Stomach (tissue), 9 donors: ENCODE measurements around the gene KCNAB1. TPM values are rescaled to one million over a fixed set of nuclear protein-coding genes. Genes with fewer than 3 reads are reported as not detected.
"Not testable (repeated sequence)": the region's sequence is repeated elsewhere in the genome, so short reads cannot be mapped to it uniquely, and the experiment has no call there.

Source experiments
- DNase-seq, 2 donors: peaks; one replicate each; pipeline versions ENCODE4 v3.0.0 to v3.0.0-alpha.2; 2013 to 2019
- H3K27ac ChIP-seq, 5 donors: fragments of 200-600 bp in 4 of 5; sonication (generic) in 4 of 5; one replicate each; pipeline ENCODE4 v1.5.1; 2013 to 2019; ENCODE audit warnings: mild to moderate bottlenecking in 1 of 5, moderate library complexity in 1 of 5
- H3K27me3 ChIP-seq, 3 donors: fragments of 200-600 bp; sonication (generic); one replicate each; pipeline ENCODE4 v1.5.1; 2017 to 2019; ENCODE audit warnings: mixed run types in 1 of 3
- H3K36me3 ChIP-seq, 4 donors: fragments of 200-600 bp; sonication (generic); 1 replicate in 3 of 4; 2 replicates in 1 of 4; pipeline ENCODE4 v1.5.1; 2016 to 2019
- H3K4me1 ChIP-seq, 4 donors: fragments of 200-600 bp; sonication (generic); one replicate each; pipeline ENCODE4 v1.5.1; 2016 to 2019
- H3K4me3 ChIP-seq, 4 donors: fragments of 200-600 bp; sonication (generic) in 3 of 4; one replicate each; pipeline ENCODE4 v1.5.1; 2016 to 2019; ENCODE audit warnings: mild to moderate bottlenecking in 1 of 4
- H3K9me3 ChIP-seq, 4 donors: fragments of 200-600 bp; sonication (generic); one replicate each; pipeline ENCODE4 v1.5.1; 2016 to 2019
- EP300 ChIP-seq: sonication (generic); formaldehyde crosslinking; IDR thresholded peaks from one replicate; pipeline ENCODE4 v1.6.1; 2017; ENCODE audit warnings: antibody characterized with exemption
- POLR2A ChIP-seq, 4 donors: fragments of 450-650 bp; IDR thresholded peaks; one replicate each; pipeline ENCODE4 v1.6.1; 2016; ENCODE audit warnings: antibody characterized with exemption in 4 of 4, control low read depth in 2 of 4, mild to moderate bottlenecking in 1 of 4, moderate library complexity in 1 of 4
- POLR2AphosphoS5 ChIP-seq, 3 donors: sonication (generic); formaldehyde crosslinking; IDR thresholded peaks; one replicate each; pipeline ENCODE4 v1.6.1; 2016; ENCODE audit warnings: antibody characterized with exemption in 3 of 3
- WGBS, 5 donors: extraction: QIAGEN DNeasy Blood & Tissue Kit in 3 of 5; methylation state at CpG; one replicate each; pipeline versions ENCODE4 v1.1.5 to v1.1.7; 2013 to 2018; 5-methylcytosine and 5-hydroxymethylcytosine counted together
- intact Hi-C: fragments of 100-400 bp; cut with DNase I; formaldehyde crosslinking; loops from one replicate; pipeline ENCODE4 v1.15.1; 2023; ENCODE audit warnings: low total_unique reads
- polyA plus RNA-seq, 3 donors: library from polyadenylated mRNA; stranded (reverse); fragments of 200-250 nt; gene quantifications; one replicate each; pipeline ENCODE4 v1.2.3, GENCODE V29; 2013
- total RNA-seq, 5 donors: library from RNA; depleted of rRNA; stranded (reverse); fragments of >200 nt; gene quantifications; one replicate each; pipeline versions ENCODE4 v1.1.0 to v1.2.3, GENCODE V29; 2014 to 2016
- TF ChIP-seq, protein P1 (sequence below), 7 experiments: fragments of 450-650 bp in 4 of 7; fragments of 200-600 bp in 3 of 7; sonication (generic) in 3 of 7; IDR thresholded peaks; one replicate each; pipeline ENCODE4 v1.5.1; 2016 to 2019; ENCODE audit warnings: antibody characterized with exemption in 7 of 7, control low read depth in 2 of 7, mild to moderate bottlenecking in 1 of 7
- donor health status: healthy with polysubstance abuse.
- donor health status: Bipolar disorder and iron deficiency.
- donor health status: healthy.

Gene KCNAB1
- total and polyA plus RNA-seq, 8 donors, result 0.12 to 3.8 (median 0.29) TPM; not detected in 2

DNA sequence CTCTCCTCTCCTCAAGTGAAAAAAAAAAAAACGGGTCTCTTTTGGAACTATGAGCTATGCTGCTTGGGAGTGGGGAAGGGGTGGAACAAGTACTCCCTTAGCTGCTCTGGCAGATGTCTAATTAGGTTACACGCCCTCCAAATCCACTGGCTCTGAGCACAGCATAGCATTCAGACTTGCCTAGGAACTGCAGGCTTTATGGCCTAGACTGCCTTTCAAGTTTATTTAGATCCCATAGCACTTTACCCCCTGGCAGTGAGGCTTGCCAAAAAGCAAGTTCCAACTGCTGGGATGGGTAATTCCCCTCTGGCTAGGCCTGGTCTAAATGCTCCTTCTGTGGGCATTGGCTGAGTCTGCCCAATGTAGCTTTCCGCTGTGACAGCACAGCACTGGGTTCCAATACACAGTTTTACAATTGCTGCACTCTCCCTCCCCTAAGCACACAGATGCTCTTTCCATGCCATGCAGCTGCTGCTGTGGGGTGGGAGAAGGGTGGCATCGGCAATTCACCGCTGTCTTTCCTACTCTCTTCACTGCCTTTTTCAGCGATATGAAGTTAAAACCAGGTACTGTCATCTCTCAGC, 152.8 kb downstream of the KCNAB1 start:
- H3K36me3 ChIP-seq, result no peaks in the 10 kb centered on the region
- H3K4me3 ChIP-seq, result no peak overlapping the region
- H3K9me3 ChIP-seq, result no peaks in the 10 kb centered on the region
- DNase-seq, result peak in 1 of 2 donors; percentile 16
- WGBS, 5 donors, result 79 to 90% (median 81%) methylated on average over 6 of the region's 6 CpGs
- peaks cover 0 to 7% (median 0%) of the 10 kb centered on the region in 4 donors for H3K4me1 ChIP-seq
- TF ChIP-seq POLR2A (IDR thresholded peaks at IDR 0.05) (no peak), POLR2AphosphoS5 (IDR thresholded peaks at IDR 0.05) (no peak), EP300 (no peak)
- TF ChIP-seq, protein P1, sequence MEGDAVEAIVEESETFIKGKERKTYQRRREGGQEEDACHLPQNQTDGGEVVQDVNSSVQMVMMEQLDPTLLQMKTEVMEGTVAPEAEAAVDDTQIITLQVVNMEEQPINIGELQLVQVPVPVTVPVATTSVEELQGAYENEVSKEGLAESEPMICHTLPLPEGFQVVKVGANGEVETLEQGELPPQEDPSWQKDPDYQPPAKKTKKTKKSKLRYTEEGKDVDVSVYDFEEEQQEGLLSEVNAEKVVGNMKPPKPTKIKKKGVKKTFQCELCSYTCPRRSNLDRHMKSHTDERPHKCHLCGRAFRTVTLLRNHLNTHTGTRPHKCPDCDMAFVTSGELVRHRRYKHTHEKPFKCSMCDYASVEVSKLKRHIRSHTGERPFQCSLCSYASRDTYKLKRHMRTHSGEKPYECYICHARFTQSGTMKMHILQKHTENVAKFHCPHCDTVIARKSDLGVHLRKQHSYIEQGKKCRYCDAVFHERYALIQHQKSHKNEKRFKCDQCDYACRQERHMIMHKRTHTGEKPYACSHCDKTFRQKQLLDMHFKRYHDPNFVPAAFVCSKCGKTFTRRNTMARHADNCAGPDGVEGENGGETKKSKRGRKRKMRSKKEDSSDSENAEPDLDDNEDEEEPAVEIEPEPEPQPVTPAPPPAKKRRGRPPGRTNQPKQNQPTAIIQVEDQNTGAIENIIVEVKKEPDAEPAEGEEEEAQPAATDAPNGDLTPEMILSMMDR (IDR thresholded peaks at IDR 0.05), result no peak
- H3K27ac ChIP-seq, result no peak overlapping the region
- no peaks in the 10 kb centered on the region for H3K27me3 ChIP-seq
- intact Hi-C loops, result no loop called here

DNA sequence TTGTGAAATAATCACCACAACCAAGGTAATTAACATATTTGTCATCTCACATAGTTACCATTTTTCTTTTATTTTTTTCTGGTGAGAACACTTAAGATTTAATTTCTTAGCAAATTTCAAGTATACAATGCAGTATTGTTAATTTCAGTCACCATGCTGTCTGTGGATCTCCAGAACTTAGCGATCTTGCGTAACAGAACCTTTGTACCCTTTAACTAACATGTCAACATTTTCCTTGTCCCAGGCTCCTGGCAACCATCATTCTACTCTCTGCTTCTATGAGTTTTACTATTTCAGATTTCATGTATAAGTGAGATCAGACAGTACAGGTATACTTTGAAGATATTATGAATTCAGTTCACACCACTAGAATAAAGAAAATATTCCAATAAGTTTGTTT, 154.4 kb downstream of the KCNAB1 start:
- no peak for TF ChIP-seq EP300
- peak in 1 of 2 donors; percentile 57 for DNase-seq
- Histone ChIP-seq H3K4me3 (no peak overlapping the region), H3K27me3 (no peaks in the 10 kb centered on the region), H3K4me1 (peaks cover 0 to 7% (median 0%) of the 10 kb centered on the region in 4 donors), H3K9me3 (no peaks in the 10 kb centered on the region), H3K27ac (no peak overlapping the region), H3K36me3 (no peaks in the 10 kb centered on the region)
- WGBS, 5 donors, result 41 to 68% (median 63%) methylated on average over 2 of the region's 2 CpGs
- intact Hi-C loops, result no loop called here

DNA sequence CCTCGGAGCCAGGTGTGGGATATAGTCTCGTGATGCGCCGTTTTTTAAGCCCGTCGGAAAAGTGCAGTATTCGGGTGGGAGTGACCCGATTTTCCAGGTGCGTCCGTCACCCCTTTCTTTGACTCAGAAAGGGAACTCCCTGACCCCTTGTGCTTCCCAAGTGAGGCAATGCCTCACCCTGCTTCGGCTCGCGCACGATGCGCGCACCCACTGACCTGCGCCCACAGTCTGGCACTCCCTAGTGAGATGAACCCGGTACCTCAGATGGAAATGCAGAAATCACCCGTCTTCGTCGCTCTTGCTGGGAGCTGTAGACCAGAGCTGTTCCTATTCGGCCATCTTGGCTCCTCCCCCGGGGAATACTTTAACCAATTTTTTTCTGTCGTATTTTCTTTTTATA, 164.3 kb downstream of the KCNAB1 start:
- 95 to 98% (median 98%) methylated on average over 24 of the region's 24 CpGs for WGBS, 5 donors
- intact Hi-C loops, H3K4me3 ChIP-seq: not testable (repeated sequence)

DNA sequence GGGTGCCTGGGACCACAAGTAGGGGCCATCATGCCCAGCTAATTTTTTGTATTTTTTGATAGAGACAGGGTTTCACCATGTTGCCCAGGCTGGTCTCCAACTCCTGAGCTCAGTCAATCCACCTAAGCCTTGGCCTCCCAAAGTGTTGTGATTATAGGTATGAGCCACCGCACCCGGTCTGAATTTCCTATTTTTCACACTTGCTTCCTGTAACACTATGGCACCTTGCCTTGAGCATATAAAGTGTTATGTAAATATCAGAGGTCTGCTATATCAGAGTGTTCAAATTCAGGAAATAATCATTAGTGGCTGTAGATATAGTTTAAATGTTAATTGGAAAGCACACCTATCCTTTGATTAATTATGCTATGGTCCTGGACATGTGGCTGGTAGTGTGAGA, 165.2 kb downstream of the KCNAB1 start:
- Histone ChIP-seq H3K27ac (peak overlapping the region in 1 of 5 donors; percentile 18), H3K9me3 (no peaks in the 10 kb centered on the region), H3K27me3 (peaks cover 0 to 7% (median 3%) of the 10 kb centered on the region in 3 donors), H3K4me1 (peaks cover 0 to 8% (median under 1%) of the 10 kb centered on the region in 4 donors), H3K36me3 (no peaks in the 10 kb centered on the region), H3K4me3 (no peak overlapping the region)
- WGBS, 5 donors, result 29 to 67% (median 39%) methylated on average over 2 of the region's 2 CpGs
- intact Hi-C loops, result no loop called here
- TF ChIP-seq EP300, result no peak
- TF ChIP-seq POLR2AphosphoS5 (IDR thresholded peaks at IDR 0.05), result peak in 1 of 3 donors; percentile 12
- DNase-seq, result no peak

More for the DNA sequence above, 164.3 kb downstream of the KCNAB1 start:
- H3K36me3 ChIP-seq, H3K9me3 ChIP-seq, H3K27me3 ChIP-seq, DNase-seq, H3K27ac ChIP-seq, H3K4me1 ChIP-seq: not testable (repeated sequence)

DNA sequence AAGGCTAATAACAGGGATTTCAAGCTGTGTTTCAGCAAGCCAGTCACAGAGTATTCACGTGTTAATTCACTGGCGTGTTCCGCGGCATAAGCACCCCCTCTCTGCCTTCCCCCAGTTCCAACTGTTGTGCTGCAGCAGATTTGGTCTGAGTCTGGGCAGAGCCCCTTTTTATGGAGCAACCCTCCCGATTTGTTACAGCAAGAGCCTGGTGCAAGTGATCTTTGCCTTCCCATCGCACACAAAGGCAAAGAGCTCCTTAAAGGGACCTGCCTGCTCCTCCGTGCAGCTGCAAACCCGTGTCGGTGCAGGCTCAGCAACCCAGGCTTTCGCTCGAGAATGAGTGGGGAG, 170.5 kb downstream of the KCNAB1 start:
- no peaks in the 10 kb centered on the region for H3K36me3 ChIP-seq
- TF ChIP-seq POLR2A (IDR thresholded peaks at IDR 0.05) (no peak), POLR2AphosphoS5 (IDR thresholded peaks at IDR 0.05) (no peak), EP300 (no peak)
- TF ChIP-seq, protein P1 (IDR thresholded peaks at IDR 0.05), result no peak
- H3K9me3 ChIP-seq, result no peaks in the 10 kb centered on the region
- H3K27me3 ChIP-seq, result peaks cover 0 to 42% (median 23%) of the 10 kb centered on the region in 3 donors
- H3K4me3 ChIP-seq, result peak overlapping the region; percentile 32 to 52 (median 40)
- DNase-seq, result peak in 1 of 2 donors; percentile 20
- peaks cover 11 to 18% (median 17%) of the 10 kb centered on the region in 4 donors for H3K4me1 ChIP-seq
- intact Hi-C loops, result no loop called here
- 4 to 14% (median 6%) methylated on average over 5 to 11 of the region's 11 CpGs for WGBS, 5 donors
- no peak overlapping the region for H3K27ac ChIP-seq
